Loucy (cell line): ENCODE measurements around the gene CCDC148.

Source experiments
- CTCF ChIP-seq: fragments of 200-600 bp; sonication (generic); conservative IDR thresholded peaks from 2 replicates; pipeline ENCODE4 v1.5.1; 2014; ENCODE audit warnings: mild to moderate bottlenecking, antibody characterized with exemption, low read length
- EZH2phosphoT487 ChIP-seq: fragments of 200-600 bp; IDR thresholded peaks from 2 replicates; pipeline ENCODE4 v1.6.1; 2018; ENCODE audit warnings: antibody characterized with exemption, mild to moderate bottlenecking, moderate library complexity, borderline replicate concordance

DNA sequence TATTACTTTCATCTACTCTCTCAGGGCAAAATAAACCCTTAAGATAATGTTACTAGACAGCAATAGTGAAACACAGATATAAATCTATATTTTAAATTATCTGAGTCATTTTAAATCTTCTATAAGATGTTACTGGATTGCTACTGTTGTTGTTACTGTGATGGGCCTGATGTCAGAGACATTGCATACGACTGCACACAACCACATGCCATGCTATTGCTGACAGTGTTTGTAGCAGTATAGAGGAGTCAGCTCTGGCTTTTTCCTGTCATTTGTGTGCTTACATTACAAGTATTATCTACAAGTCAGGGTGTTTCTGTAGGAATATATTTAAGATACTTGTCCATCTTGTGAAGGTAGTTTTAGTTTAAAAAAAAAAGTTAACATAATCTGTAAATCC lies 63.9 kb downstream of the CCDC148 start:
- TF ChIP-seq CTCF (no peak), EZH2phosphoT487 (no peak)
